ENCODE data around the gene CAT.
A peak's percentile ranks its signal among the peaks of the same experiment; 100 is the strongest.

CAT gene

GRCh38 chr11:34426766-34427185, 12.0 kb upstream of the CAT start:
- no peaks in the 10 kb centered on the region for H3K27me3 ChIP-seq (ENCODE audit: insufficient read depth, low read length)
- H3K9ac ChIP-seq (ENCODE audit: low read depth, low read length), result no peak overlapping the region
- no peak overlapping the region for H3K27ac ChIP-seq (ENCODE audit: low read length)
- H3K36me3 ChIP-seq (ENCODE audit: insufficient read depth, low read depth, low read length), result no peaks in the 10 kb centered on the region
- no peaks in the 10 kb centered on the region for H3K9me3 ChIP-seq (ENCODE audit: insufficient read depth, low read depth, low read length)
- no peaks in the 10 kb centered on the region for H3K4me1 ChIP-seq (ENCODE audit: insufficient read depth, low read length)
- no peak overlapping the region for H3K4me3 ChIP-seq (ENCODE audit: low read length)

GRCh38 chr11:34427186-34427805, 11.4 kb upstream of the CAT start:
- no peaks in the 10 kb centered on the region for H3K27me3 ChIP-seq (ENCODE audit: insufficient read depth, low read length)
- H3K4me3 ChIP-seq (ENCODE audit: low read length), result no peak overlapping the region
- H3K4me1 ChIP-seq (ENCODE audit: insufficient read depth, low read length), result no peaks in the 10 kb centered on the region
- H3K27ac ChIP-seq (ENCODE audit: low read length), result no peak overlapping the region
- no peak overlapping the region for H3K9ac ChIP-seq (ENCODE audit: low read depth, low read length)
- H3K36me3 ChIP-seq (ENCODE audit: insufficient read depth, low read depth, low read length), result no peaks in the 10 kb centered on the region
- H3K9me3 ChIP-seq (ENCODE audit: insufficient read depth, low read depth, low read length), result no peaks in the 10 kb centered on the region

- Histone ChIP-seq H3K27me3 (ENCODE audit: insufficient read depth, low read length) (no peaks in the 10 kb centered on the region), H3K4me1 (ENCODE audit: insufficient read depth, low read length) (no peaks in the 10 kb centered on the region), H3K9ac (ENCODE audit: low read depth, low read length) (no peak overlapping the region), H3K36me3 (ENCODE audit: insufficient read depth, low read depth, low read length) (no peaks in the 10 kb centered on the region), H3K4me3 (ENCODE audit: low read length) (no peak overlapping the region), H3K27ac (ENCODE audit: low read length) (no peak overlapping the region), H3K9me3 (ENCODE audit: insufficient read depth, low read depth, low read length) (no peaks in the 10 kb centered on the region)
Measured at GRCh38 chr11:34431979-34432378, 6.8 kb upstream of the CAT start.

GRCh38 chr11:34432822-34433221, 5.9 kb upstream of the CAT start:
- Histone ChIP-seq H3K27ac (ENCODE audit: low read length) (no peak overlapping the region), H3K27me3 (ENCODE audit: insufficient read depth, low read length) (no peaks in the 10 kb centered on the region), H3K9ac (ENCODE audit: low read depth, low read length) (no peak overlapping the region), H3K9me3 (ENCODE audit: insufficient read depth, low read depth, low read length) (no peaks in the 10 kb centered on the region), H3K36me3 (ENCODE audit: insufficient read depth, low read depth, low read length) (no peaks in the 10 kb centered on the region), H3K4me3 (ENCODE audit: low read length) (no peak overlapping the region), H3K4me1 (ENCODE audit: insufficient read depth, low read length) (no peaks in the 10 kb centered on the region)

GRCh38 chr11:34433899-34434298, 4.8 kb upstream of the CAT start:
- H3K4me1 ChIP-seq (ENCODE audit: insufficient read depth, low read length), result no peaks in the 10 kb centered on the region
- H3K9me3 ChIP-seq (ENCODE audit: insufficient read depth, low read depth, low read length), result no peaks in the 10 kb centered on the region
- no peak overlapping the region for H3K9ac ChIP-seq (ENCODE audit: low read depth, low read length)
- no peaks in the 10 kb centered on the region for H3K27me3 ChIP-seq (ENCODE audit: insufficient read depth, low read length)
- no peak overlapping the region for H3K27ac ChIP-seq (ENCODE audit: low read length)
- no peaks in the 10 kb centered on the region for H3K36me3 ChIP-seq (ENCODE audit: insufficient read depth, low read depth, low read length)
- no peak overlapping the region for H3K4me3 ChIP-seq (ENCODE audit: low read length)

- H3K27me3 ChIP-seq (ENCODE audit: insufficient read depth, low read length), result no peaks in the 10 kb centered on the region
- no peak overlapping the region for H3K4me3 ChIP-seq (ENCODE audit: low read length)
- no peak overlapping the region for H3K9ac ChIP-seq (ENCODE audit: low read depth, low read length)
- no peaks in the 10 kb centered on the region for H3K36me3 ChIP-seq (ENCODE audit: insufficient read depth, low read depth, low read length)
- no peak overlapping the region for H3K27ac ChIP-seq (ENCODE audit: low read length)
- no peaks in the 10 kb centered on the region for H3K4me1 ChIP-seq (ENCODE audit: insufficient read depth, low read length)
- H3K9me3 ChIP-seq (ENCODE audit: insufficient read depth, low read depth, low read length), result no peaks in the 10 kb centered on the region; the same call in 1 of the 2 replicates
Measured at GRCh38 chr11:34437224-34438125, 1.3 kb upstream of the CAT start.

- H3K9ac ChIP-seq (ENCODE audit: low read depth, low read length), result peak overlapping the region; percentile 61; the same call in 1 of the 2 replicates
- H3K27me3 ChIP-seq (ENCODE audit: insufficient read depth, low read length), result no peaks in the 10 kb centered on the region
- no peaks in the 10 kb centered on the region; the same call in 1 of the 2 replicates for H3K9me3 ChIP-seq (ENCODE audit: insufficient read depth, low read depth, low read length)
- H3K27ac ChIP-seq (ENCODE audit: low read length), result no peak overlapping the region
- no peaks in the 10 kb centered on the region for H3K36me3 ChIP-seq (ENCODE audit: insufficient read depth, low read depth, low read length)
- peak overlapping the region; percentile 73; the same call in 1 of the 2 replicates for H3K4me3 ChIP-seq (ENCODE audit: low read length)
- H3K4me1 ChIP-seq (ENCODE audit: insufficient read depth, low read length), result no peaks in the 10 kb centered on the region
Measured at GRCh38 chr11:34439610-34440198, 970 bp downstream of the CAT start.

GRCh38 chr11:34441814-34442213, 3.1 kb downstream of the CAT start:
- Histone ChIP-seq H3K27ac (ENCODE audit: low read length) (no peak overlapping the region), H3K9me3 (ENCODE audit: insufficient read depth, low read depth, low read length) (no peaks in the 10 kb centered on the region; the same call in 1 of the 2 replicates), H3K36me3 (ENCODE audit: insufficient read depth, low read depth, low read length) (no peaks in the 10 kb centered on the region), H3K9ac (ENCODE audit: low read depth, low read length) (no peak overlapping the region), H3K4me3 (ENCODE audit: low read length) (no peak overlapping the region), H3K4me1 (ENCODE audit: insufficient read depth, low read length) (no peaks in the 10 kb centered on the region), H3K27me3 (ENCODE audit: insufficient read depth, low read length) (no peaks in the 10 kb centered on the region)

GRCh38 chr11:34443136-34443535, 4.4 kb downstream of the CAT start:
- Histone ChIP-seq H3K27ac (ENCODE audit: low read length) (no peak overlapping the region), H3K4me1 (ENCODE audit: insufficient read depth, low read length) (no peaks in the 10 kb centered on the region), H3K9me3 (ENCODE audit: insufficient read depth, low read depth, low read length) (no peaks in the 10 kb centered on the region; the same call in 1 of the 2 replicates), H3K4me3 (ENCODE audit: low read length) (no peak overlapping the region), H3K9ac (ENCODE audit: low read depth, low read length) (no peak overlapping the region), H3K27me3 (ENCODE audit: insufficient read depth, low read length) (no peaks in the 10 kb centered on the region), H3K36me3 (ENCODE audit: insufficient read depth, low read depth, low read length) (no peaks in the 10 kb centered on the region)

GRCh38 chr11:34444428-34444827, 5.7 kb downstream of the CAT start:
- H3K9ac ChIP-seq (ENCODE audit: low read depth, low read length), result no peak overlapping the region
- H3K4me1 ChIP-seq (ENCODE audit: insufficient read depth, low read length), result no peaks in the 10 kb centered on the region
- H3K4me3 ChIP-seq (ENCODE audit: low read length), result no peak overlapping the region
- H3K27ac ChIP-seq (ENCODE audit: low read length), result no peak overlapping the region
- H3K27me3 ChIP-seq (ENCODE audit: insufficient read depth, low read length), result no peaks in the 10 kb centered on the region
- H3K9me3 ChIP-seq (ENCODE audit: insufficient read depth, low read depth, low read length), result no peaks in the 10 kb centered on the region; the same call in 1 of the 2 replicates
- H3K36me3 ChIP-seq (ENCODE audit: insufficient read depth, low read depth, low read length), result no peaks in the 10 kb centered on the region

- Histone ChIP-seq H3K9ac (ENCODE audit: low read depth, low read length) (no peak overlapping the region), H3K9me3 (ENCODE audit: insufficient read depth, low read depth, low read length) (no peaks in the 10 kb centered on the region), H3K4me3 (ENCODE audit: low read length) (no peak overlapping the region), H3K36me3 (ENCODE audit: insufficient read depth, low read depth, low read length) (no peaks in the 10 kb centered on the region; the same call in 1 of the 2 replicates), H3K27me3 (ENCODE audit: insufficient read depth, low read length) (no peaks in the 10 kb centered on the region), H3K4me1 (ENCODE audit: insufficient read depth, low read length) (no peaks in the 10 kb centered on the region), H3K27ac (ENCODE audit: low read length) (no peak overlapping the region)
Measured at GRCh38 chr11:34445956-34446355, 7.2 kb downstream of the CAT start.
